Hair follicular keratinocyte (primary cell): ENCODE measurements around the gene MAPKAPK3. TPM values are rescaled to one million over a fixed set of nuclear protein-coding genes. Genes with fewer than 3 reads are reported as not detected.

Experiments
- total RNA-seq: library from RNA; depleted of rRNA; stranded (reverse); fragments of >200 nt; gene quantifications from 2 replicates; pipeline ENCODE4 v1.2.3, GENCODE V29; 2015

The MAPKAPK3 gene
- 113 and 116 TPM in 2 replicates for total RNA-seq

GRCh38 chr3:50617096-50617791, at the start of gene MAPKAPK3:
TSS of gene MAPKAPK3 (plus strand) at chr3:50617151. CDS start at chr3:50617566, 415 bp downstream.

GRCh38 chr3:50567386-50568167, 49.4 kb upstream of the MAPKAPK3 start, which contains the start of gene C3orf18:
TSS of gene C3orf18 (minus strand) at chr3:50567747. CDS start at chr3:50565699, 2,048 bp downstream.

DNA sequence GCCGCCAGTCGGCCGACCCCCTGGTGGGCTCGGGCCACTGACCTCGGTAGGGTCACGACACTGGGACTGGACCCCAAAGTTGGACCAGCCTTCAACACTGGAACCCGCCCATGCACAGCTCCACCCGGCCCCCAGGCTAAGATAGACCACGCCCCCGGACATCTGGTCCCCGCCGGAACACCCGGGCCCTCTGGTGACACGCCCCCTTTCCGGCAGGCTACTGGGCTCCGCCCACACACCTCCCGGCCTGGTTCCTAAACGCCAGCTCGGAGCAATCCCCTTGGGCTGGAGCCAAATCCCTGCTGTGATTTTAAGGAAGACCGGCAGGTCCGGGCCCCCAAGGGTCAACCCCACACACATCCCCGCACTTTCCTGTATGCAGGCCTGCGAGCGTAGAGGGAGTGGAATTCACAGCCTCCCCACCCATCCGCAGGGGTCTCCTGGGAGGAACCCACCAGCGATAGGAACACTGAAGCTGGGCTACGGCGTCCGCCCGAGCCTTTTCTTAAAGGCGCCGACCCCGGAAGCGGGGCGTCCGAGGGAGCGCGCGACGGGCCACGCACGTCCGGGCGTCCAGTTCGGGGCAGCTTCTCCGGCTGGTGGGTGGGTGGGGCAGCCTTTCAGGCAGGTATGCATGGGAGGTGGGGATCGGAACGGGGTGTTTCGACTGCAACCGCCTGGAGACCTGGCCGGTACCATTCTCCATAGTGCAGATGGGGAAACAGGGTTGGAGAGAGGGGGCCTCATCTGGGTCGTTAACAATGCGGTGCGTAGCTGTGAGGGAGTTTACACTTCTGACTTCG, 47.8 kb upstream of the MAPKAPK3 start, which contains the start of gene HEMK1:
TSS of gene HEMK1 (plus strand) at position 576 of the 803 bp plus-strand sequence. CDS start 1,583 bp downstream, outside the sequence.

GRCh38 chr3:50611464-50612233, 5.3 kb upstream of the MAPKAPK3 start, which contains the start of gene CISH:
TSS of gene CISH (minus strand) at chr3:50611774. CDS start at chr3:50611650, 124 bp downstream.

GRCh38 chr3:50674349-50675178, 57.6 kb downstream of the MAPKAPK3 start, which contains the start of gene DOCK3:
TSS of gene DOCK3 (plus strand) at chr3:50674927. CDS start at chr3:50675264, 337 bp downstream.

Other genes with a start within 250 kb of the MAPKAPK3 start
- gene CACNA2D2, start 113.5 kb upstream of the MAPKAPK3 start, total RNA-seq = not detected in 2 replicates
- gene C3orf18, start 49.4 kb upstream of the MAPKAPK3 start, total RNA-seq = 3.0 and 3.7 TPM in 2 replicates
- gene HEMK1, start 47.6 kb upstream of the MAPKAPK3 start, total RNA-seq = 19.5 and 21.2 TPM in 2 replicates
- gene CISH, start 5.4 kb upstream of the MAPKAPK3 start, total RNA-seq = 5.1 and 6.6 TPM in 2 replicates
- 0.08 TPM in 1 of 2 replicates, not detected in the other for gene DOCK3, start 57.8 kb downstream of the MAPKAPK3 start, total RNA-seq